GM23248 (cell line): ENCODE results near the gene PON3.

Source experiments
- EZH2 ChIP-seq: fragments of 200-600 bp; sonication (generic); IDR thresholded peaks from 2 replicates; pipeline ENCODE4 v1.6.1; 2018; ENCODE audit warnings: antibody characterized with exemption, mild to moderate bottlenecking; ENCODE audit not compliant: insufficient read depth, poor library complexity, severe bottlenecking
- EZH2phosphoT487 ChIP-seq: fragments of 200-600 bp; sonication (generic); IDR thresholded peaks from 2 replicates; pipeline ENCODE4 v1.6.1; 2018; ENCODE audit warnings: antibody characterized with exemption, moderate library complexity, mild to moderate bottlenecking, low read depth; ENCODE audit not compliant: insufficient read depth

- TF ChIP-seq EZH2phosphoT487 (no peak), EZH2 (no peak)
Observed at GRCh38 chr7:95433129-95433528, 37.0 kb upstream of the PON3 start.
